Measurements from ENCODE around the gene GIT1. TPM values are rescaled to one million over a fixed set of nuclear protein-coding genes. Genes with fewer than 3 reads are reported as not detected.

GIT1 gene
- total and polyA plus RNA-seq, 2 of the 13 experiments (the other 11 are each of a cell fraction or from before 2014, with no cell fraction given) = 14.2 to 30.8 TPM

DNA sequence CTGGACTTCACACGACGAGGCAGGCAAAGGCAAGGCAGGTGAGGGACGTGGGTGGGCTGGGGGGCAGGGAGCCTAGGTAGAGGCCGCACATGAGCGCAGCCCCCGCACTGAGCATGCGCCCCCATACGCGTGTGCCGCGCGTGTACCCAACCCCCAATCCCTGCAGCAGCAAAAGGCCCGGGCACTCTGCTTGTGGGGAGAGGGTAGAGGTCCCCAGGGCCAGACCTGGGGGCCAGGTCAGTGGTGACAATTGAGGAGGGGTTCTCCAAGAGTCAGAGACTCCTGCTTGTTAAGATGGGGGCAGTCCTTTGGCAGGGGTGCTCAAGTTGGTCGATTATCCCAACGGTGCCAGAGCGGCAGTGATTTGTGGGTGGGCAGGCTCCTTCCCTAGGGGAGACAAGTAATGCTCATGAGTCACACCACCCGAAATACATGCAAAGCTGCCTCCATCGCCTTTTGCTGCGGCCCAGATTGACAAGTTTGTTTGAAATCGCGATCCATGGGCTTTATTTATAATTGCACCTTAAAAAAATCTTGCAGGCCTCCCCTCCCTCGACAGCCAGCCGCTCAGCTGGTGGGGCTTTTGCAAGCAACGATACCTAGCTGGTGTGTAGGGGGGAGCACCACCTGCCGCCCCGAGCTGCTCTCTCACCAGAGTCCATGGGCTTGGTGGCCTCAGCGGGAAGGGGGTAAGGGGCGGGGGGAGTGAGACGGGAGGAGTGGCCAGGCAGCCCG is 1.1 kb upstream of the GIT1 start (continued):
- TF ChIP-seq ZSCAN29 (CRISPR knock-in tag; conservative IDR thresholded peaks at IDR 0.05) (no peak), HNRNPL (IDR thresholded peaks at IDR 0.05; ENCODE audit: low read depth, low read length) (no peak; the same call in 1 of the 2 replicates), ZNF296 (CRISPR knock-in tag; conservative IDR thresholded peaks at IDR 0.05) (no peak), ZSCAN9 (CRISPR knock-in tag; IDR thresholded peaks at IDR 0.05; ENCODE audit: borderline replicate concordance) (no peak), KMT2B (CRISPR knock-in tag; IDR thresholded peaks at IDR 0.05) (no peak), CCAR2 (optimal IDR thresholded peaks at IDR 0.05; ENCODE audit: low read depth, low read length) (no peak), FLYWCH1 (CRISPR knock-in tag; IDR thresholded peaks at IDR 0.05) (no peak), ZSCAN12 (CRISPR knock-in tag; IDR thresholded peaks at IDR 0.05) (no peak), ZNF607 (CRISPR knock-in tag; IDR thresholded peaks at IDR 0.05; ENCODE audit: borderline replicate concordance) (no peak), XRCC5 (optimal IDR thresholded peaks at IDR 0.05; ENCODE audit: low read length) (no peak), PAWR (CRISPR knock-in tag; IDR thresholded peaks at IDR 0.05; ENCODE audit: borderline replicate concordance) (no peak), ZNF256 (CRISPR knock-in tag; conservative IDR thresholded peaks at IDR 0.05) (no peak), FOSL2 (CRISPR knock-in tag; IDR thresholded peaks at IDR 0.05) (no peak), ZNF335 (CRISPR knock-in tag; IDR thresholded peaks at IDR 0.05) (no peak), SMYD3 (CRISPR knock-in tag; IDR thresholded peaks at IDR 0.05) (no peak), ZNF777 (CRISPR knock-in tag; IDR thresholded peaks at IDR 0.05) (no peak; the same call in 1 of the 2 replicates), ZNF354B (CRISPR knock-in tag; IDR thresholded peaks at IDR 0.05) (no peak)
- TF ChIP-seq, protein P1, sequence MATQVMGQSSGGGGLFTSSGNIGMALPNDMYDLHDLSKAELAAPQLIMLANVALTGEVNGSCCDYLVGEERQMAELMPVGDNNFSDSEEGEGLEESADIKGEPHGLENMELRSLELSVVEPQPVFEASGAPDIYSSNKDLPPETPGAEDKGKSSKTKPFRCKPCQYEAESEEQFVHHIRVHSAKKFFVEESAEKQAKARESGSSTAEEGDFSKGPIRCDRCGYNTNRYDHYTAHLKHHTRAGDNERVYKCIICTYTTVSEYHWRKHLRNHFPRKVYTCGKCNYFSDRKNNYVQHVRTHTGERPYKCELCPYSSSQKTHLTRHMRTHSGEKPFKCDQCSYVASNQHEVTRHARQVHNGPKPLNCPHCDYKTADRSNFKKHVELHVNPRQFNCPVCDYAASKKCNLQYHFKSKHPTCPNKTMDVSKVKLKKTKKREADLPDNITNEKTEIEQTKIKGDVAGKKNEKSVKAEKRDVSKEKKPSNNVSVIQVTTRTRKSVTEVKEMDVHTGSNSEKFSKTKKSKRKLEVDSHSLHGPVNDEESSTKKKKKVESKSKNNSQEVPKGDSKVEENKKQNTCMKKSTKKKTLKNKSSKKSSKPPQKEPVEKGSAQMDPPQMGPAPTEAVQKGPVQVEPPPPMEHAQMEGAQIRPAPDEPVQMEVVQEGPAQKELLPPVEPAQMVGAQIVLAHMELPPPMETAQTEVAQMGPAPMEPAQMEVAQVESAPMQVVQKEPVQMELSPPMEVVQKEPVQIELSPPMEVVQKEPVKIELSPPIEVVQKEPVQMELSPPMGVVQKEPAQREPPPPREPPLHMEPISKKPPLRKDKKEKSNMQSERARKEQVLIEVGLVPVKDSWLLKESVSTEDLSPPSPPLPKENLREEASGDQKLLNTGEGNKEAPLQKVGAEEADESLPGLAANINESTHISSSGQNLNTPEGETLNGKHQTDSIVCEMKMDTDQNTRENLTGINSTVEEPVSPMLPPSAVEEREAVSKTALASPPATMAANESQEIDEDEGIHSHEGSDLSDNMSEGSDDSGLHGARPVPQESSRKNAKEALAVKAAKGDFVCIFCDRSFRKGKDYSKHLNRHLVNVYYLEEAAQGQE (IDR thresholded peaks at IDR 0.05; ENCODE audit: borderline replicate concordance in 1 of 2, low read depth in 1 of 2, low read length in 2 of 2) = no peak
- TF ChIP-seq, protein P2, sequence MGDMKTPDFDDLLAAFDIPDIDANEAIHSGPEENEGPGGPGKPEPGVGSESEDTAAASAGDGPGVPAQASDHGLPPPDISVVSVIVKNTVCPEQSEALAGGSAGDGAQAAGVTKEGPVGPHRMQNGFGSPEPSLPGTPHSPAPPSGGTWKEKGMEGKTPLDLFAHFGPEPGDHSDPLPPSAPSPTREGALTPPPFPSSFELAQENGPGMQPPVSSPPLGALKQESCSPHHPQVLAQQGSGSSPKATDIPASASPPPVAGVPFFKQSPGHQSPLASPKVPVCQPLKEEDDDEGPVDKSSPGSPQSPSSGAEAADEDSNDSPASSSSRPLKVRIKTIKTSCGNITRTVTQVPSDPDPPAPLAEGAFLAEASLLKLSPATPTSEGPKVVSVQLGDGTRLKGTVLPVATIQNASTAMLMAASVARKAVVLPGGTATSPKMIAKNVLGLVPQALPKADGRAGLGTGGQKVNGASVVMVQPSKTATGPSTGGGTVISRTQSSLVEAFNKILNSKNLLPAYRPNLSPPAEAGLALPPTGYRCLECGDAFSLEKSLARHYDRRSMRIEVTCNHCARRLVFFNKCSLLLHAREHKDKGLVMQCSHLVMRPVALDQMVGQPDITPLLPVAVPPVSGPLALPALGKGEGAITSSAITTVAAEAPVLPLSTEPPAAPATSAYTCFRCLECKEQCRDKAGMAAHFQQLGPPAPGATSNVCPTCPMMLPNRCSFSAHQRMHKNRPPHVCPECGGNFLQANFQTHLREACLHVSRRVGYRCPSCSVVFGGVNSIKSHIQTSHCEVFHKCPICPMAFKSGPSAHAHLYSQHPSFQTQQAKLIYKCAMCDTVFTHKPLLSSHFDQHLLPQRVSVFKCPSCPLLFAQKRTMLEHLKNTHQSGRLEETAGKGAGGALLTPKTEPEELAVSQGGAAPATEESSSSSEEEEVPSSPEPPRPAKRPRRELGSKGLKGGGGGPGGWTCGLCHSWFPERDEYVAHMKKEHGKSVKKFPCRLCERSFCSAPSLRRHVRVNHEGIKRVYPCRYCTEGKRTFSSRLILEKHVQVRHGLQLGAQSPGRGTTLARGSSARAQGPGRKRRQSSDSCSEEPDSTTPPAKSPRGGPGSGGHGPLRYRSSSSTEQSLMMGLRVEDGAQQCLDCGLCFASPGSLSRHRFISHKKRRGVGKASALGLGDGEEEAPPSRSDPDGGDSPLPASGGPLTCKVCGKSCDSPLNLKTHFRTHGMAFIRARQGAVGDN (CRISPR knock-in tag; IDR thresholded peaks at IDR 0.05) = peak; percentile 53
